ENCODE results near the gene PARVB. TPM values are rescaled to one million over a fixed set of nuclear protein-coding genes. Genes with fewer than 3 reads are reported as not detected.

Gene PARVB
- total and polyA plus RNA-seq, 10 of the 15 experiments (the other 5 are each of a cell fraction or from before 2014, with no cell fraction given), result 5.2 to 264 (median 76.0) TPM

DNA sequence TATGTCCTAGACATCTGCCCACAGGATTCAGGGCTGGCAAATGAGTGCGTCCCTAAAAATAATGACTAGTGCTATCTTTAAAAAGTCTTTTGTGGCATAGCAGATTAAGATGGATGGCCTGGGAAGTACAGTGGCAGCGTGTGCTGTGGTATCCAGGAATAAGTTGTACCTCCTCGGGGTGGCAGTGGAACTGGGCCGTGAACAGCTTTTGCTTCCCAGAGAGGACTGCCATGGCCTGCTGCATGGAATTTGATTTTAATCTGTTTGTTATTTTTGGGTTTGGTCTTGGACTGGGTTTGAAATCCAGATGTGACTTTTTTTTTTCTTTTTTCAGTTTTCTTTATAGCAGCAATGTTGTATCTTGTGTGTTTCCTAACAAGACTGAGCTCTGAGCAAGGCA, 85.3 kb downstream of the PARVB start:
- ChIA-PET POLR2A (no interaction called here), RAD21 (ENCODE audit: unreplicated experiment) (no interaction called here), SMC1A (ENCODE audit: uncharacterized antibody, unreplicated experiment) (no interaction called here), CTCF (interaction anchor here (0.7 to 1.2 kb wide), 2 partner anchors 24 to 111 kb away, joined by 3 read pairs; no protein-coding TSS in a partner anchor)
- Histone ChIP-seq H3K79me2 (ENCODE audit: control insufficient read depth, insufficient read depth, low read length) (no peaks in the 10 kb centered on the region), H3K9me3 (replicated peaks; ENCODE audit: control insufficient read depth, insufficient read depth, low read length) (no peaks in the 10 kb centered on the region), H3K36me3 (ENCODE audit: control insufficient read depth in 2 of 2, insufficient read depth in 2 of 2, low read length in 1 of 2) (peaks cover 5 to 8% of the 10 kb centered on the region in 2 experiments), H3K4me1 (ENCODE audit: control insufficient read depth, insufficient read depth, low read length) (no peaks in the 10 kb centered on the region), H3K4me3 (no peak overlapping the region), H2AFZ (ENCODE audit: control insufficient read depth, low read depth, low read length) (no peak overlapping the region), H4K20me1 (ENCODE audit: control insufficient read depth, insufficient read depth) (no peaks in the 10 kb centered on the region), H3K9ac (ENCODE audit: control insufficient read depth, insufficient read depth, low read length) (no peak overlapping the region), H3K27me3 (replicated peaks in 1 of 2; ENCODE audit: control insufficient read depth in 2 of 2, insufficient read depth in 2 of 2, low read length in 1 of 2) (no peaks in the 10 kb centered on the region), H3K27ac (ENCODE audit: control insufficient read depth, insufficient read depth) (no peak overlapping the region), H3K4me2 (ENCODE audit: control insufficient read depth, insufficient read depth) (no peak overlapping the region)
- FAIRE-seq (no peak), ATAC-seq (no peak), DNase-seq (ENCODE audit: low read depth, low spot score) (no peak)
- intact Hi-C loops (cut with micrococcal nuclease; ENCODE audit: unreplicated experiment) (no loop called here), in situ Hi-C loops (cut with MboI) (no loop called here)
- TF ChIP-seq, protein P1, sequence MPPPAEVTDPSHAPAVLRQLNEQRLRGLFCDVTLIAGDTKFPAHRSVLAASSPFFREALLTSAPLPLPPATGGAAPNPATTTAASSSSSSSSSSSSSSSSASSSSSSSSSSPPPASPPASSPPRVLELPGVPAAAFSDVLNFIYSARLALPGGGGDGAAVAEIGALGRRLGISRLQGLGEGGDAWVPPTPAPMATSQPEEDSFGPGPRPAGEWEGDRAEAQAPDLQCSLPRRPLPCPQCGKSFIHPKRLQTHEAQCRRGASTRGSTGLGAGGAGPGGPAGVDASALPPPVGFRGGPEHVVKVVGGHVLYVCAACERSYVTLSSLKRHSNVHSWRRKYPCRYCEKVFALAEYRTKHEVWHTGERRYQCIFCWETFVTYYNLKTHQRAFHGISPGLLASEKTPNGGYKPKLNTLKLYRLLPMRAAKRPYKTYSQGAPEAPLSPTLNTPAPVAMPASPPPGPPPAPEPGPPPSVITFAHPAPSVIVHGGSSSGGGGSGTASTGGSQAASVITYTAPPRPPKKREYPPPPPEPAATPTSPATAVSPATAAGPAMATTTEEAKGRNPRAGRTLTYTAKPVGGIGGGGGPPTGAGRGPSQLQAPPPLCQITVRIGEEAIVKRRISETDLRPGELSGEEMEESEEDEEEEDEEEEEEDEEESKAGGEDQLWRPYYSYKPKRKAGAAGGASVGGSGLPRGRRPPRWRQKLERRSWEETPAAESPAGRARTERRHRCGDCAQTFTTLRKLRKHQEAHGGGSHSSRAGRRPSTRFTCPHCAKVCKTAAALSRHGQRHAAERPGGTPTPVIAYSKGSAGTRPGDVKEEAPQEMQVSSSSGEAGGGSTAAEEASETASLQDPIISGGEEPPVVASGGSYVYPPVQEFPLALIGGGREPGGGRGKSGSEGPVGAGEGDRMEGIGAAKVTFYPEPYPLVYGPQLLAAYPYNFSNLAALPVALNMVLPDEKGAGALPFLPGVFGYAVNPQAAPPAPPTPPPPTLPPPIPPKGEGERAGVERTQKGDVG (CRISPR knock-in tag; IDR thresholded peaks at IDR 0.05), result no peak
- TF ChIP-seq HDGF (IDR thresholded peaks at IDR 0.05) (no peak), BCL11A (IDR thresholded peaks at IDR 0.05; ENCODE audit: low read depth, low read length) (no peak), KDM1A (IDR thresholded peaks at IDR 0.05; ENCODE audit: borderline replicate concordance) (no peak), KAT2A (conservative IDR thresholded peaks at IDR 0.05; ENCODE audit: control insufficient read depth, low read depth, low read length) (no peak), ZBED1 (IDR thresholded peaks at IDR 0.05; ENCODE audit: borderline replicate concordance) (no peak), YBX1 (IDR thresholded peaks at IDR 0.05) (no peak), MYB (IDR thresholded peaks at IDR 0.05; ENCODE audit: borderline replicate concordance, low read depth, low read length) (no peak), RB1 (IDR thresholded peaks at IDR 0.05; ENCODE audit: borderline replicate concordance) (no peak), MEF2B (IDR thresholded peaks at IDR 0.05; ENCODE audit: partially characterized antibody, poor library complexity, severe bottlenecking) (no peak), ATF7 (IDR thresholded peaks at IDR 0.05; ENCODE audit: low read depth) (no peak), CHD4 (IDR thresholded peaks at IDR 0.05) (no peak)
- TF ChIP-seq, protein P2, sequence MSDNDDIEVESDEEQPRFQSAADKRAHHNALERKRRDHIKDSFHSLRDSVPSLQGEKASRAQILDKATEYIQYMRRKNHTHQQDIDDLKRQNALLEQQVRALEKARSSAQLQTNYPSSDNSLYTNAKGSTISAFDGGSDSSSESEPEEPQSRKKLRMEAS (IDR thresholded peaks at IDR 0.05; ENCODE audit: low read depth, low read length), result no peak
- TF ChIP-seq, protein P3, sequence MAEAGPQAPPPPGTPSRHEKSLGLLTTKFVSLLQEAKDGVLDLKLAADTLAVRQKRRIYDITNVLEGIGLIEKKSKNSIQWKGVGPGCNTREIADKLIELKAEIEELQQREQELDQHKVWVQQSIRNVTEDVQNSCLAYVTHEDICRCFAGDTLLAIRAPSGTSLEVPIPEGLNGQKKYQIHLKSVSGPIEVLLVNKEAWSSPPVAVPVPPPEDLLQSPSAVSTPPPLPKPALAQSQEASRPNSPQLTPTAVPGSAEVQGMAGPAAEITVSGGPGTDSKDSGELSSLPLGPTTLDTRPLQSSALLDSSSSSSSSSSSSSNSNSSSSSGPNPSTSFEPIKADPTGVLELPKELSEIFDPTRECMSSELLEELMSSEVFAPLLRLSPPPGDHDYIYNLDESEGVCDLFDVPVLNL (IDR thresholded peaks at IDR 0.05; ENCODE audit: low read depth, low read length), result no peak
- TF ChIP-seq, protein P4, sequence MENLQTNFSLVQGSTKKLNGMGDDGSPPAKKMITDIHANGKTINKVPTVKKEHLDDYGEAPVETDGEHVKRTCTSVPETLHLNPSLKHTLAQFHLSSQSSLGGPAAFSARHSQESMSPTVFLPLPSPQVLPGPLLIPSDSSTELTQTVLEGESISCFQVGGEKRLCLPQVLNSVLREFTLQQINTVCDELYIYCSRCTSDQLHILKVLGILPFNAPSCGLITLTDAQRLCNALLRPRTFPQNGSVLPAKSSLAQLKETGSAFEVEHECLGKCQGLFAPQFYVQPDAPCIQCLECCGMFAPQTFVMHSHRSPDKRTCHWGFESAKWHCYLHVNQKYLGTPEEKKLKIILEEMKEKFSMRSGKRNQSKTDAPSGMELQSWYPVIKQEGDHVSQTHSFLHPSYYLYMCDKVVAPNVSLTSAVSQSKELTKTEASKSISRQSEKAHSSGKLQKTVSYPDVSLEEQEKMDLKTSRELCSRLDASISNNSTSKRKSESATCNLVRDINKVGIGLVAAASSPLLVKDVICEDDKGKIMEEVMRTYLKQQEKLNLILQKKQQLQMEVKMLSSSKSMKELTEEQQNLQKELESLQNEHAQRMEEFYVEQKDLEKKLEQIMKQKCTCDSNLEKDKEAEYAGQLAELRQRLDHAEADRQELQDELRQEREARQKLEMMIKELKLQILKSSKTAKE (IDR thresholded peaks at IDR 0.05; ENCODE audit: low read depth, poor library complexity, severe bottlenecking), result no peak
- 100% methylated on average over 4 of the region's 4 CpGs for WGBS (ENCODE audit: insufficient coverage, insufficient replicate concordance, low lambda C conversion rate, missing lambda C conversion rate)
- no TSS peak for BruUV-seq (replicated peaks)

Data from GM12878 (cell line).